ENCODE measurements around the gene LMNA.
A peak's percentile ranks its signal among the peaks of the same experiment; 100 is the strongest.

Gene LMNA

GRCh38 chr1:156143765-156144489 lies 29.4 kb downstream of the LMNA start:
- DNase-seq, result no peak

GRCh38 chr1:156144742-156145141 lies 30.2 kb downstream of the LMNA start:
- no peak for DNase-seq

- DNase-seq, result no peak
These were observed 31.1 kb downstream of the LMNA start for GRCh38 chr1:156145650-156146019.

- peak; percentile 94 for DNase-seq
These were observed 31.7 kb downstream of the LMNA start for GRCh38 chr1:156146020-156146768.

- no peak for DNase-seq
These were observed 32.4 kb downstream of the LMNA start for GRCh38 chr1:156146769-156147405.

- no peak for DNase-seq
These were observed 33.7 kb downstream of the LMNA start for GRCh38 chr1:156148216-156148615.

GRCh38 chr1:156149374-156150332 lies 35.1 kb downstream of the LMNA start:
- no peak for DNase-seq

- no peak for DNase-seq
These were observed 36.0 kb downstream of the LMNA start for GRCh38 chr1:156150333-156151011.

GRCh38 chr1:156151093-156151688 lies 36.7 kb downstream of the LMNA start:
- DNase-seq, result no peak

- DNase-seq, result peak; percentile 15
These were observed 38.1 kb downstream of the LMNA start for GRCh38 chr1:156152628-156153027.

GRCh38 chr1:156153362-156153761 lies 38.9 kb downstream of the LMNA start, which contains the start of gene SEMA4A:
Gene SEMA4A, plus strand, starts transcription at chr1:156153585. Its CDS starts 994 bp downstream, at chr1:156154579.
- DNase-seq, result peak; percentile 81

GRCh38 chr1:156154317-156154749 lies 39.8 kb downstream of the LMNA start:
- no peak for DNase-seq

- DNase-seq, result no peak
These were observed 41.4 kb downstream of the LMNA start for GRCh38 chr1:156155756-156156510.

GRCh38 chr1:156157506-156157905 lies 43.0 kb downstream of the LMNA start:
- no peak for DNase-seq

GRCh38 chr1:156157966-156158365 lies 43.5 kb downstream of the LMNA start:
- DNase-seq, result no peak

GRCh38 chr1:156160000-156160742 lies 45.7 kb downstream of the LMNA start:
- DNase-seq, result no peak

GRCh38 chr1:156160743-156161171 lies 46.2 kb downstream of the LMNA start:
- peak; percentile 71 for DNase-seq

GRCh38 chr1:156162430-156163037 lies 48.0 kb downstream of the LMNA start:
- DNase-seq, result no peak

GRCh38 chr1:156163712-156164111 lies 49.2 kb downstream of the LMNA start:
- DNase-seq, result no peak
